Vagina (tissue), 2 donors: ENCODE measurements around the gene SHISA6.

ENCODE experiments used
- POLR2A ChIP-seq, 2 donors: fragments of 450-650 bp; IDR thresholded peaks; one replicate each; pipeline ENCODE4 v1.6.1; 2017; ENCODE audit warnings: antibody characterized with exemption in 2 of 2, mild to moderate bottlenecking in 2 of 2, moderate library complexity in 2 of 2
- POLR2AphosphoS5 ChIP-seq, 2 donors: sonication (generic); formaldehyde crosslinking; IDR thresholded peaks; one replicate each; pipeline ENCODE4 v1.9.0; 2017; ENCODE audit warnings: antibody characterized with exemption in 2 of 2, mild to moderate bottlenecking in 2 of 2, low read depth in 1 of 2; ENCODE audit not compliant: insufficient read depth in 1 of 2
- TF ChIP-seq, protein P1 (sequence below), 3 experiments: fragments of 450-650 bp in 2 of 3; fragments of 200-600 bp in 1 of 3; sonication (generic) in 1 of 3; IDR thresholded peaks; one replicate each; pipeline ENCODE4 v1.5.1; 2017 to 2019; ENCODE audit warnings: antibody characterized with exemption in 3 of 3, mild to moderate bottlenecking in 2 of 3, moderate library complexity in 2 of 3

DNA sequence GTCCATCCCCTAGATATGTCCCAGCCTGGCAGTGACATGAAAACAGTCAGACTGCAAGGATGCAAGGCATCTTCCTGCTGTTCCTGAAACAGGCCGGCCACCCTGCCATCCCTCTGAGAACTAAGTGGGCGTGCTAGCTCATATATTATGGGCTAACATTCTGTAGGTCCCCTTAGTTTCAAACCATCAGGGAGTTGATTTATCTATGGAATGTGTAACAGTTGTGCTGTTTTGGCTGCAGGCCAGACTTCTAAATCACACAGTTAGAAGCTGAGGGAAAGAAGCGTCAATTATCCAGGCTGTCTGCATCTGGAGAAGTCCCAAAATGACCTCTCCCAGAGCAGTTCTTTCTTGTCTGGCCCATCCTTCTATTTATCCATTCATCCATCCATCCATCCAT lies 254.6 kb downstream of the SHISA6 start:
- TF ChIP-seq, protein P1, sequence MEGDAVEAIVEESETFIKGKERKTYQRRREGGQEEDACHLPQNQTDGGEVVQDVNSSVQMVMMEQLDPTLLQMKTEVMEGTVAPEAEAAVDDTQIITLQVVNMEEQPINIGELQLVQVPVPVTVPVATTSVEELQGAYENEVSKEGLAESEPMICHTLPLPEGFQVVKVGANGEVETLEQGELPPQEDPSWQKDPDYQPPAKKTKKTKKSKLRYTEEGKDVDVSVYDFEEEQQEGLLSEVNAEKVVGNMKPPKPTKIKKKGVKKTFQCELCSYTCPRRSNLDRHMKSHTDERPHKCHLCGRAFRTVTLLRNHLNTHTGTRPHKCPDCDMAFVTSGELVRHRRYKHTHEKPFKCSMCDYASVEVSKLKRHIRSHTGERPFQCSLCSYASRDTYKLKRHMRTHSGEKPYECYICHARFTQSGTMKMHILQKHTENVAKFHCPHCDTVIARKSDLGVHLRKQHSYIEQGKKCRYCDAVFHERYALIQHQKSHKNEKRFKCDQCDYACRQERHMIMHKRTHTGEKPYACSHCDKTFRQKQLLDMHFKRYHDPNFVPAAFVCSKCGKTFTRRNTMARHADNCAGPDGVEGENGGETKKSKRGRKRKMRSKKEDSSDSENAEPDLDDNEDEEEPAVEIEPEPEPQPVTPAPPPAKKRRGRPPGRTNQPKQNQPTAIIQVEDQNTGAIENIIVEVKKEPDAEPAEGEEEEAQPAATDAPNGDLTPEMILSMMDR (IDR thresholded peaks at IDR 0.05) = no peak
- TF ChIP-seq POLR2A (IDR thresholded peaks at IDR 0.05) (no peak), POLR2AphosphoS5 (IDR thresholded peaks at IDR 0.05; ENCODE audit: insufficient read depth in 1 of 2, low read depth in 1 of 2) (no peak)
